Endothelial cell of umbilical vein (primary cell): ENCODE results near the gene PAM16. TPM values are rescaled to one million over a fixed set of nuclear protein-coding genes. Genes with fewer than 3 reads are reported as not detected.

Experiments
- BruUV-seq: library from RNA; stranded (reverse); fragments of 400-500 nt; replicated peaks from 2 replicates; lab custom pipeline; 2021; lab: Mats Ljungman, UMichigan
- CTCF ChIA-PET: fragments of 300-600, 350-600 bp; sonication (Branson Sonifier 250); formaldehyde crosslinking; loops from one replicate; lab custom pipeline; 2021; ENCODE audit warnings: antibody characterized with exemption, inconsistent platforms; lab: Charles Lee
- POLR2A ChIA-PET: fragments of 300-600, 350-600 bp; sonication (Branson Sonifier 250); formaldehyde crosslinking; loops from one replicate; lab custom pipeline; 2021; ENCODE audit warnings: antibody characterized with exemption, inconsistent platforms; lab: Charles Lee
- DNase-seq: peaks from one replicate; pipeline ENCODE4 v3.0.0-alpha.2; 2011; ENCODE audit warnings: low read depth, low spot score
- FAIRE-seq: peaks from 2 replicates; lab custom pipeline; 2011; peaks lifted over from hg19 to GRCh38; lab: Jason Lieb, UNC
- H2AFZ ChIP-seq: 2 replicates; pipeline ENCODE4 v1.6.0; 2012; ENCODE audit warnings: low read depth, low read length, control low read depth, inconsistent platforms
- H3K27ac ChIP-seq: 2 replicates; pipeline ENCODE4 v1.5.1; 2011; ENCODE audit warnings: low read depth, mild to moderate bottlenecking, control low read depth, low read length, moderate library complexity; ENCODE audit not compliant: insufficient read depth
- H3K27me3 ChIP-seq, 2 experiments: 2 replicates each; pipeline versions ENCODE4 v1.6.0 to v1.6.1; 2011; ENCODE audit warnings: low read length in 2 of 2, mixed read lengths in 1 of 2; ENCODE audit not compliant: control insufficient read depth in 2 of 2, insufficient read depth in 2 of 2
- H3K36me3 ChIP-seq, 2 experiments: 2 replicates in 1 of 2; 3 replicates in 1 of 2; pipeline ENCODE4 v1.5.1; 2011; ENCODE audit warnings: low read length in 2 of 2, mild to moderate bottlenecking in 1 of 2, moderate library complexity in 1 of 2; ENCODE audit not compliant: control insufficient read depth in 2 of 2, insufficient read depth in 2 of 2; ENCODE audit errors: extremely low read depth in 1 of 2
- H3K4me1 ChIP-seq: 3 replicates; pipeline ENCODE4 v1.5.1; 2011; ENCODE audit warnings: mild to moderate bottlenecking, low read length; ENCODE audit not compliant: control insufficient read depth, insufficient read depth; ENCODE audit errors: extremely low read depth
- H3K4me2 ChIP-seq: 2 replicates; pipeline ENCODE4 v1.6.1; 2011; ENCODE audit warnings: low read length, control low read depth, mixed read lengths; ENCODE audit not compliant: insufficient read depth
- H3K4me3 ChIP-seq, 3 experiments: fragments of 200-600 bp in 1 of 3; sonication (generic), shearing (Covaris generic) in 1 of 3; replicated peaks in 1 of 3; 2 replicates each; pipeline ENCODE4 v1.5.1; 2011 to 2016; ENCODE audit warnings: control low read depth in 3 of 3, low read length in 3 of 3, mild to moderate bottlenecking in 2 of 3, inconsistent platforms in 1 of 3, low read depth in 1 of 3, moderate library complexity in 1 of 3; ENCODE audit not compliant: insufficient read depth in 1 of 3
- H3K79me2 ChIP-seq: 2 replicates; pipeline ENCODE4 v1.6.0; 2012; ENCODE audit warnings: low read length, inconsistent platforms; ENCODE audit not compliant: control insufficient read depth, insufficient read depth
- H3K9ac ChIP-seq: replicated peaks from 2 replicates; pipeline ENCODE3; 2011; ENCODE audit warnings: low read length, control low read depth; ENCODE audit not compliant: insufficient read depth; ENCODE audit errors: extremely low read depth
- H3K9me1 ChIP-seq: replicated peaks from 3 replicates; pipeline ENCODE4 v1.6.0; 2011; ENCODE audit warnings: mild to moderate bottlenecking, low read length; ENCODE audit not compliant: control insufficient read depth, insufficient read depth; ENCODE audit errors: extremely low read depth
- H3K9me3 ChIP-seq: replicated peaks from 2 replicates; pipeline ENCODE4 v1.5.1; 2012; ENCODE audit warnings: low read length, inconsistent platforms; ENCODE audit not compliant: control insufficient read depth, insufficient read depth
- H4K20me1 ChIP-seq: replicated peaks from 2 replicates; pipeline ENCODE3; 2011; ENCODE audit warnings: mild to moderate bottlenecking, low read length; ENCODE audit not compliant: control insufficient read depth, insufficient read depth; ENCODE audit errors: extremely low read depth
- CTCF ChIP-seq, 2 donors: IDR thresholded peaks; 1 replicate in 1 of 2; 2 replicates in 1 of 2; pipeline ENCODE4 v1.5.1; 2011; ENCODE audit warnings: low read length in 2 of 2, mild to moderate bottlenecking in 2 of 2, moderate library complexity in 2 of 2, control low read depth in 1 of 2, inconsistent platforms in 1 of 2, low read depth in 1 of 2; ENCODE audit not compliant: insufficient read depth in 1 of 2; ENCODE audit errors: extremely low read depth in 1 of 2
- EZH2 ChIP-seq: IDR thresholded peaks from 2 replicates; pipeline ENCODE4 v1.6.1; 2012; ENCODE audit warnings: borderline replicate concordance, low read depth, mild to moderate bottlenecking, moderate library complexity, low read length, inconsistent platforms; ENCODE audit not compliant: severe bottlenecking
- FOS ChIP-seq: IDR thresholded peaks from 2 replicates; pipeline ENCODE4 v1.6.1; 2011; ENCODE audit warnings: mild to moderate bottlenecking, low read length, moderate library complexity, borderline replicate concordance; ENCODE audit not compliant: insufficient read depth
- GATA2 ChIP-seq: IDR thresholded peaks from 2 replicates; pipeline ENCODE4 v1.7.0; 2011; ENCODE audit warnings: low read depth, mild to moderate bottlenecking, moderate library complexity, mixed read lengths, low read length; ENCODE audit not compliant: insufficient read length, insufficient read depth
- JUN ChIP-seq: IDR thresholded peaks from 2 replicates; pipeline ENCODE4 v1.6.1; 2011; ENCODE audit warnings: borderline replicate concordance, low read depth; ENCODE audit not compliant: insufficient read length, insufficient read depth
- MAX ChIP-seq: IDR thresholded peaks from 2 replicates; pipeline ENCODE4 v1.6.1; 2011; ENCODE audit not compliant: insufficient read depth, insufficient read length
- MYC ChIP-seq: IDR thresholded peaks from one replicate; pipeline ENCODE4 v1.6.1; 2011; ENCODE audit warnings: mild to moderate bottlenecking, low read depth, low read length
- POLR2A ChIP-seq: IDR thresholded peaks from 2 replicates; pipeline ENCODE4 v1.6.1; 2012; ENCODE audit warnings: low read depth, mild to moderate bottlenecking, control low read depth, low read length
- POLR2AphosphoS5 ChIP-seq: IDR thresholded peaks from 2 replicates; pipeline ENCODE4 v1.6.1; 2012; ENCODE audit warnings: low read depth, mild to moderate bottlenecking, control low read depth, low read length, moderate library complexity; ENCODE audit not compliant: insufficient read depth
- dilution Hi-C: fragments of 300-500 bp; cut with MboI; formaldehyde crosslinking; loops from one replicate; pipeline ENCODE4 v1.15.0; 2019; ENCODE audit warnings: low sequenced_read_pairs; ENCODE audit not compliant: extremely low pct_ligation_motif_present
- intact Hi-C: fragments of 100-400 bp; cut with micrococcal nuclease; formaldehyde crosslinking; loops from one replicate; pipeline ENCODE4 v1.10.0; 2022
- polyA plus RNA-seq, 4 experiments: library from polyadenylated mRNA; depleted of rRNA in 3 of 4; stranded (reverse) in 3 of 4; unstranded in 1 of 4; fragments of >200 nt; gene quantifications; 2 replicates each; pipeline versions ENCODE4 v1.2.1 to v1.2.3, GENCODE V29; 2011 to 2012; ENCODE audit warnings: missing spikeins in 1 of 4
- total RNA-seq: library from RNA; stranded (reverse); gene quantifications from 2 replicates; pipeline ENCODE4 v1.2.3, GENCODE V29; 2021

The PAM16 gene
- total and polyA plus RNA-seq, 2 donors (not counting 3 experiments of a cell fraction or from before 2014, with no cell fraction given) = 40.0 to 67.2 TPM

GRCh38 chr16:4367393-4367856 lies 16.3 kb upstream of the PAM16 start:
- FAIRE-seq (no peak), DNase-seq (no peak)
- intact Hi-C loops (no loop called here), dilution Hi-C loops (no loop called here)
- ChIA-PET CTCF (interaction anchor here (1.6 to 2.6 kb wide), 2 partner anchors 28 to 35 kb away, joined by 5 to 8 read pairs; no protein-coding TSS in a partner anchor), POLR2A (no interaction called here)
- no peak overlapping the region for H3K4me2 ChIP-seq
- no peak overlapping the region for H3K9ac ChIP-seq
- no peaks in the 10 kb centered on the region for H3K27me3 ChIP-seq
- no peak overlapping the region for H2AFZ ChIP-seq
- no peaks in the 10 kb centered on the region for H3K79me2 ChIP-seq
- H3K36me3 ChIP-seq = peaks cover 0 to 8% of the 10 kb centered on the region in 2 experiments
- H4K20me1 ChIP-seq = no peaks in the 10 kb centered on the region
- no peak overlapping the region for H3K27ac ChIP-seq
- H3K4me1 ChIP-seq = peaks cover 4% of the 10 kb centered on the region
- H3K9me1 ChIP-seq = no peaks in the 10 kb centered on the region
- no peak overlapping the region for H3K4me3 ChIP-seq
- TF ChIP-seq EZH2 = no peak
- TF ChIP-seq MYC = no peak
- no peak for TF ChIP-seq JUN
- no peak for TF ChIP-seq MAX
- no peak for TF ChIP-seq POLR2A
- no peak for TF ChIP-seq FOS
- no peak for TF ChIP-seq GATA2
- no TSS peak for BruUV-seq
- H3K9me3 ChIP-seq = no peaks in the 10 kb centered on the region

- H3K4me3 ChIP-seq = no peak overlapping the region
- intact Hi-C loops = no loop called here
- H3K9me1 ChIP-seq = no peaks in the 10 kb centered on the region
- no peak overlapping the region for H2AFZ ChIP-seq
- no peak overlapping the region for H3K9ac ChIP-seq
- ChIA-PET POLR2A (interaction anchor here (0.7 kb wide), 1 partner anchor 174 kb away, joined by 8 read pairs; no protein-coding TSS in a partner anchor), CTCF (no interaction called here)
- no peaks in the 10 kb centered on the region for H3K79me2 ChIP-seq
- no peak overlapping the region for H3K4me2 ChIP-seq
- no peaks in the 10 kb centered on the region for H3K4me1 ChIP-seq
- FAIRE-seq = no peak
- no peaks in the 10 kb centered on the region for H3K9me3 ChIP-seq
- TF ChIP-seq CTCF (IDR thresholded peaks at IDR 0.05; ENCODE audit: extremely low read depth in 1 of 2, insufficient read depth in 1 of 2, low read depth in 1 of 2, low read length in 2 of 2) = no peak
- TF ChIP-seq EZH2 = no peak
- TF ChIP-seq GATA2 = no peak
- TF ChIP-seq POLR2A = no peak
- no peak for TF ChIP-seq MYC
- TF ChIP-seq MAX = no peak
- TF ChIP-seq FOS = no peak
- TF ChIP-seq POLR2AphosphoS5 = no peak
- no peak for TF ChIP-seq JUN
- no peaks in the 10 kb centered on the region for H4K20me1 ChIP-seq
- DNase-seq = no peak
- H3K36me3 ChIP-seq = peaks cover 0 to 17% of the 10 kb centered on the region in 2 experiments
- no peak overlapping the region for H3K27ac ChIP-seq
- no TSS peak for BruUV-seq
- H3K27me3 ChIP-seq = no peaks in the 10 kb centered on the region
- dilution Hi-C loops = no loop called here
Observed at GRCh38 chr16:4366016-4366415, 14.9 kb upstream of the PAM16 start.
